GM19397 (cell line): Measurements from ENCODE around the gene ZBTB4.
"Not testable (repeated sequence)": the region's sequence is repeated elsewhere in the genome, so short reads cannot be mapped to it uniquely, and the experiment has no call there.

Experiments used
- ATAC-seq: cut with Tn5 transposase; IDR thresholded peaks from one replicate; pipeline ENCODE4 v1.9.1; 2021; ENCODE audit warnings: mild to moderate bottlenecking, moderate library complexity; ENCODE audit not compliant: unreplicated experiment

ZBTB4 gene

GRCh38 chr17:7475764-7476422 is 3.5 kb downstream of the ZBTB4 start:
- ATAC-seq = no peak

- not testable (repeated sequence) for ATAC-seq
Measured at GRCh38 chr17:7474767-7475166, 4.7 kb downstream of the ZBTB4 start.

GRCh38 chr17:7471729-7472128 is 7.7 kb downstream of the ZBTB4 start:
- ATAC-seq = no peak

GRCh38 chr17:7470457-7470973 is 8.9 kb downstream of the ZBTB4 start:
- not testable (repeated sequence) for ATAC-seq

- not testable (repeated sequence) for ATAC-seq
Measured at GRCh38 chr17:7469843-7470242, 9.6 kb downstream of the ZBTB4 start.

- ATAC-seq = no peak
Measured at GRCh38 chr17:7468804-7469389, 10.5 kb downstream of the ZBTB4 start.

- no peak for ATAC-seq
Measured at GRCh38 chr17:7468290-7468689, 11.1 kb downstream of the ZBTB4 start.

- no peak for ATAC-seq
Measured at GRCh38 chr17:7467498-7467897, 11.9 kb downstream of the ZBTB4 start.

- no peak for ATAC-seq
Measured at GRCh38 chr17:7466639-7467341, 12.6 kb downstream of the ZBTB4 start.

GRCh38 chr17:7466318-7466638 is 13.2 kb downstream of the ZBTB4 start:
- ATAC-seq = no peak

GRCh38 chr17:7465597-7466275 is 13.7 kb downstream of the ZBTB4 start:
- ATAC-seq = no peak

GRCh38 chr17:7464081-7464480 is 15.3 kb downstream of the ZBTB4 start:
- ATAC-seq = no peak

GRCh38 chr17:7463372-7463846 is 16.0 kb downstream of the ZBTB4 start:
- ATAC-seq = no peak

- no peak for ATAC-seq
Measured at GRCh38 chr17:7462474-7463371, 16.7 kb downstream of the ZBTB4 start.

- ATAC-seq = no peak
Measured at GRCh38 chr17:7460850-7461660, 18.4 kb downstream of the ZBTB4 start.

GRCh38 chr17:7459961-7460545 is 19.4 kb downstream of the ZBTB4 start:
- no peak for ATAC-seq

GRCh38 chr17:7448461-7448860 is 31.0 kb downstream of the ZBTB4 start:
- ATAC-seq = no peak

- ATAC-seq = no peak
Measured at GRCh38 chr17:7445619-7445968, 33.8 kb downstream of the ZBTB4 start.
